Measurements from ENCODE around the gene FXYD5. TPM values are rescaled to one million over a fixed set of nuclear protein-coding genes. Genes with fewer than 3 reads are reported as not detected.
A peak's percentile ranks its signal among the peaks of the same experiment; 100 is the strongest.
"Not testable (repeated sequence)": the region's sequence is repeated elsewhere in the genome, so short reads cannot be mapped to it uniquely, and the experiment has no call there.

Gene FXYD5
- total RNA-seq, 3 donors from 2014 or later, result 363 to 466 (median 421) TPM

- peaks cover 12% of the 10 kb centered on the region for H3K9me3 Mint-ChIP-seq
- no peaks in the 10 kb centered on the region for H3K27me3 Mint-ChIP-seq (ENCODE audit: low read depth)
- ATAC-seq (peak in 1 of 2 donors; percentile 85), DNase-seq (no peak)
- no peak overlapping the region for H3K4me3 Mint-ChIP-seq
- H3K36me3 Mint-ChIP-seq (ENCODE audit: insufficient read depth), result no peaks in the 10 kb centered on the region
- peaks cover 18% of the 10 kb centered on the region for H3K4me1 Mint-ChIP-seq (ENCODE audit: low read depth)
Measured at GRCh38 chr19:35184884-35185283, 30.3 kb downstream of the FXYD5 start.

GRCh38 chr19:35194012-35194984 lies 39.8 kb downstream of the FXYD5 start:
- no peaks in the 10 kb centered on the region for H3K9me3 Mint-ChIP-seq
- no peaks in the 10 kb centered on the region for H3K36me3 Mint-ChIP-seq (ENCODE audit: insufficient read depth)
- H3K4me3 Mint-ChIP-seq, result no peak overlapping the region
- no peak for DNase-seq
- no peaks in the 10 kb centered on the region for H3K27me3 Mint-ChIP-seq (ENCODE audit: low read depth)
- ATAC-seq, result no peak
- peaks cover 14% of the 10 kb centered on the region for H3K4me1 Mint-ChIP-seq (ENCODE audit: low read depth)

GRCh38 chr19:35195830-35196229 lies 41.3 kb downstream of the FXYD5 start:
- ATAC-seq (no peak), DNase-seq (no peak)
- H3K4me1 Mint-ChIP-seq (ENCODE audit: low read depth), result peaks cover 21% of the 10 kb centered on the region
- no peaks in the 10 kb centered on the region for H3K36me3 Mint-ChIP-seq (ENCODE audit: insufficient read depth)
- H3K4me3 Mint-ChIP-seq, result no peak overlapping the region
- no peaks in the 10 kb centered on the region for H3K9me3 Mint-ChIP-seq
- H3K27me3 Mint-ChIP-seq (ENCODE audit: low read depth), result no peaks in the 10 kb centered on the region

GRCh38 chr19:35196861-35197260 lies 42.3 kb downstream of the FXYD5 start:
- H3K9me3 Mint-ChIP-seq; H3K27me3 Mint-ChIP-seq (ENCODE audit: low read depth); H3K4me3 Mint-ChIP-seq; H3K36me3 Mint-ChIP-seq (ENCODE audit: insufficient read depth); DNase-seq; ATAC-seq: not testable (repeated sequence)
- H3K4me1 Mint-ChIP-seq (ENCODE audit: low read depth), result peaks cover 32% of the 10 kb centered on the region

GRCh38 chr19:35199481-35199880 lies 44.9 kb downstream of the FXYD5 start:
- Mint-ChIP-seq H3K4me1 (ENCODE audit: low read depth) (peaks cover 54% of the 10 kb centered on the region), H3K36me3 (ENCODE audit: insufficient read depth) (no peaks in the 10 kb centered on the region), H3K27me3 (ENCODE audit: low read depth) (no peaks in the 10 kb centered on the region), H3K9me3 (no peaks in the 10 kb centered on the region), H3K4me3 (no peak overlapping the region)
- DNase-seq, result no peak
- no peak for ATAC-seq

- ATAC-seq, result peak; percentile 21 to 27
- peaks cover 78% of the 10 kb centered on the region for H3K4me1 Mint-ChIP-seq (ENCODE audit: low read depth)
- no peak for DNase-seq
Measured at GRCh38 chr19:35202722-35203688, 48.5 kb downstream of the FXYD5 start.

GRCh38 chr19:35204799-35205732 lies 50.5 kb downstream of the FXYD5 start:
- Mint-ChIP-seq H3K9me3 (no peaks in the 10 kb centered on the region), H3K4me1 (ENCODE audit: low read depth) (peaks cover 83% of the 10 kb centered on the region), H3K27me3 (ENCODE audit: low read depth) (no peaks in the 10 kb centered on the region), H3K4me3 (no peak overlapping the region), H3K36me3 (ENCODE audit: insufficient read depth) (no peaks in the 10 kb centered on the region)
- DNase-seq (no peak), ATAC-seq (no peak)

More at GRCh38 chr19:35202722-35203688, 48.5 kb downstream of the FXYD5 start:
- Mint-ChIP-seq H3K4me3 (peak overlapping the region; percentile 46), H3K27me3 (ENCODE audit: low read depth) (no peaks in the 10 kb centered on the region), H3K9me3 (no peaks in the 10 kb centered on the region), H3K36me3 (ENCODE audit: insufficient read depth) (no peaks in the 10 kb centered on the region)

- ATAC-seq, result no peak
- Mint-ChIP-seq H3K4me1 (ENCODE audit: low read depth) (peaks cover 88% of the 10 kb centered on the region), H3K9me3 (no peaks in the 10 kb centered on the region), H3K4me3 (peak overlapping the region; percentile 26), H3K27me3 (ENCODE audit: low read depth) (no peaks in the 10 kb centered on the region), H3K36me3 (ENCODE audit: insufficient read depth) (no peaks in the 10 kb centered on the region)
- DNase-seq, result no peak
Measured at GRCh38 chr19:35205733-35206323, 51.3 kb downstream of the FXYD5 start.

- H3K27me3 Mint-ChIP-seq (ENCODE audit: low read depth), result no peaks in the 10 kb centered on the region
- peaks cover 84% of the 10 kb centered on the region for H3K4me1 Mint-ChIP-seq (ENCODE audit: low read depth)
- H3K36me3 Mint-ChIP-seq (ENCODE audit: insufficient read depth), result no peaks in the 10 kb centered on the region
- H3K4me3 Mint-ChIP-seq, result peak overlapping the region; percentile 26
- DNase-seq, result peak; percentile 39
- peak; percentile 42 to 68 for ATAC-seq
- H3K9me3 Mint-ChIP-seq, result no peaks in the 10 kb centered on the region
Measured at GRCh38 chr19:35206379-35206778, 51.8 kb downstream of the FXYD5 start.

- Mint-ChIP-seq H3K9me3 (no peaks in the 10 kb centered on the region), H3K36me3 (ENCODE audit: insufficient read depth) (no peaks in the 10 kb centered on the region), H3K27me3 (ENCODE audit: low read depth) (no peaks in the 10 kb centered on the region), H3K4me1 (ENCODE audit: low read depth) (peaks cover 84% of the 10 kb centered on the region), H3K4me3 (no peak overlapping the region)
- DNase-seq, result no peak
- no peak for ATAC-seq
Measured at GRCh38 chr19:35206855-35207254, 52.3 kb downstream of the FXYD5 start.

- no peaks in the 10 kb centered on the region for H3K9me3 Mint-ChIP-seq
- no peak overlapping the region for H3K4me3 Mint-ChIP-seq
- DNase-seq (peak; percentile 25), ATAC-seq (peak in 1 of 2 donors; percentile 4)
- no peaks in the 10 kb centered on the region for H3K27me3 Mint-ChIP-seq (ENCODE audit: low read depth)
- peaks cover 84% of the 10 kb centered on the region for H3K4me1 Mint-ChIP-seq (ENCODE audit: low read depth)
- peaks cover 2% of the 10 kb centered on the region for H3K36me3 Mint-ChIP-seq (ENCODE audit: insufficient read depth)
Measured at GRCh38 chr19:35207391-35207871, 52.9 kb downstream of the FXYD5 start.

GRCh38 chr19:35208121-35208520 lies 53.6 kb downstream of the FXYD5 start:
- H3K4me1 Mint-ChIP-seq (ENCODE audit: low read depth), result peaks cover 84% of the 10 kb centered on the region
- DNase-seq, result no peak
- H3K36me3 Mint-ChIP-seq (ENCODE audit: insufficient read depth), result peaks cover 2% of the 10 kb centered on the region
- no peak for ATAC-seq
- H3K9me3 Mint-ChIP-seq, result no peaks in the 10 kb centered on the region
- H3K27me3 Mint-ChIP-seq (ENCODE audit: low read depth), result no peaks in the 10 kb centered on the region
- H3K4me3 Mint-ChIP-seq, result no peak overlapping the region

GRCh38 chr19:35209646-35210045 lies 55.1 kb downstream of the FXYD5 start:
- DNase-seq (no peak), ATAC-seq (no peak)
- peaks cover 84% of the 10 kb centered on the region for H3K4me1 Mint-ChIP-seq (ENCODE audit: low read depth)
- H3K36me3 Mint-ChIP-seq (ENCODE audit: insufficient read depth), result peaks cover 2% of the 10 kb centered on the region
- H3K27me3 Mint-ChIP-seq (ENCODE audit: low read depth), result no peaks in the 10 kb centered on the region
- no peak overlapping the region for H3K4me3 Mint-ChIP-seq
- no peaks in the 10 kb centered on the region for H3K9me3 Mint-ChIP-seq

Measured in activated T-cell treated with anti-CD3 and anti-CD28 coated beads, Interleukin-2, amount 50 U/mL, for 4 hours (primary cell).